B cell (primary cell): ENCODE results near the gene PTGES3L. TPM values are rescaled to one million over a fixed set of nuclear protein-coding genes. Genes with fewer than 3 reads are reported as not detected.

Source experiments
- ATAC-seq: fragments of 200-7000 bp; cut with Tn5 transposase; one replicate; pipeline ENCODE4 v1.10.0; 2021; ENCODE audit warnings: low read depth, mild to moderate bottlenecking, moderate number of reproducible peaks, moderate library complexity
- CTCF ChIA-PET: fragments of 350-600 bp; sonication (Branson Sonifier 250); formaldehyde crosslinking; loops from one replicate; lab custom pipeline; 2021; ENCODE audit warnings: antibody characterized with exemption, inconsistent platforms; lab: Charles Lee
- POLR2A ChIA-PET: fragments of 350-600 bp; sonication (Branson Sonifier 250); formaldehyde crosslinking; loops from one replicate; lab custom pipeline; 2021; ENCODE audit warnings: antibody characterized with exemption; lab: Charles Lee
- DNase-seq: peaks from one replicate; pipeline ENCODE4 v3.0.0; 2013
- H2AFZ ChIP-seq: 2 replicates; pipeline ENCODE4 v1.6.1; 2012; ENCODE audit warnings: mild to moderate bottlenecking, low read depth, low read length; ENCODE audit not compliant: insufficient read depth, poor library complexity, severe bottlenecking
- H3K27ac ChIP-seq, 2 donors: 1 replicate in 1 of 2; 2 replicates in 1 of 2; pipeline ENCODE4 v1.5.1; 2012 to 2013; ENCODE audit warnings: low read length in 2 of 2, mild to moderate bottlenecking in 2 of 2, moderate library complexity in 1 of 2
- H3K27me3 ChIP-seq, 4 experiments: fragments of 200-600 bp in 1 of 4; sonication (generic) in 1 of 4; replicated peaks in 1 of 4; 1 replicate in 2 of 4; 2 replicates in 2 of 4; pipeline versions ENCODE4 v1.6.1 to v1.7.0; 2013 to 2016; ENCODE audit warnings: low read length in 3 of 4, mild to moderate bottlenecking in 2 of 4, mixed read lengths in 1 of 4, moderate library complexity in 1 of 4; ENCODE audit not compliant: insufficient read depth in 4 of 4, control insufficient read depth in 3 of 4; ENCODE audit errors: control extremely low read depth in 1 of 4
- H3K36me3 ChIP-seq, 2 experiments: replicated peaks in 1 of 2; 1 replicate in 1 of 2; 2 replicates in 1 of 2; pipeline versions ENCODE4 v1.6.1 to v1.7.1; 2013; ENCODE audit warnings: low read length in 1 of 2; ENCODE audit not compliant: insufficient read depth in 2 of 2, control insufficient read depth in 1 of 2; ENCODE audit errors: control extremely low read depth in 1 of 2, extremely low read depth in 1 of 2
- H3K4me1 ChIP-seq, 2 donors: fragments of 200-600 bp in 1 of 2; sonication (generic) in 1 of 2; 1 replicate in 1 of 2; 2 replicates in 1 of 2; pipeline versions ENCODE4 v1.5.1 to v1.6.1; 2013 to 2017; ENCODE audit warnings: low read length in 2 of 2; ENCODE audit not compliant: control insufficient read depth in 2 of 2, insufficient read depth in 2 of 2
- H3K4me2 ChIP-seq: replicated peaks from 2 replicates; pipeline ENCODE3; 2012; ENCODE audit warnings: mild to moderate bottlenecking, low read depth, low read length; ENCODE audit not compliant: poor library complexity, severe bottlenecking
- H3K4me3 ChIP-seq, 5 experiments: fragments of 200-600 bp in 1 of 5; sonication (generic) in 1 of 5; 1 replicate in 3 of 5; 2 replicates in 2 of 5; pipeline versions ENCODE4 v1.5.1 to v1.7.0; 2011 to 2016; ENCODE audit warnings: low read length in 4 of 5, mild to moderate bottlenecking in 4 of 5, low read depth in 2 of 5, control low read depth in 1 of 5, moderate library complexity in 1 of 5; ENCODE audit not compliant: insufficient read depth in 1 of 5; ENCODE audit errors: control extremely low read depth in 1 of 5, extremely low read depth in 1 of 5
- H3K79me2 ChIP-seq: fragments of 200-600 bp; sonication (generic); one replicate; pipeline ENCODE4 v1.6.0; 2016; ENCODE audit warnings: low read length; ENCODE audit not compliant: control insufficient read depth, insufficient read depth
- H3K9ac ChIP-seq: fragments of 200-600 bp; sonication (generic); 2 replicates; pipeline ENCODE4 v1.6.1; 2017; ENCODE audit warnings: mild to moderate bottlenecking, low read length, moderate library complexity
- H3K9me3 ChIP-seq, 3 donors: one replicate each; pipeline versions ENCODE4 v1.6.1 to v1.7.1; 2013; ENCODE audit warnings: low read length in 2 of 3; ENCODE audit not compliant: control insufficient read depth in 2 of 3, insufficient read depth in 1 of 3; ENCODE audit errors: control extremely low read depth in 1 of 3
- H4K20me1 ChIP-seq: 2 replicates; pipeline ENCODE4 v1.6.0; 2012; ENCODE audit warnings: mild to moderate bottlenecking, low read length; ENCODE audit not compliant: insufficient read depth, control insufficient read depth, poor library complexity, severe bottlenecking
- H3K27ac Mint-ChIP-seq: one replicate; pipeline ENCODE4 v1.8.0; 2021; ENCODE audit warnings: mixed read lengths
- H3K27me3 Mint-ChIP-seq: one replicate; pipeline ENCODE4 v1.8.0; 2021; ENCODE audit warnings: mixed read lengths
- H3K4me1 Mint-ChIP-seq: one replicate; pipeline ENCODE4 v1.8.0; 2021; ENCODE audit warnings: mixed read lengths
- H3K4me3 Mint-ChIP-seq: one replicate; pipeline ENCODE4 v1.8.0; 2021; ENCODE audit warnings: mixed read lengths
- H3K9me3 Mint-ChIP-seq: one replicate; pipeline ENCODE4 v1.8.0; 2022; ENCODE audit warnings: mixed read lengths; ENCODE audit not compliant: insufficient read depth
- EZH2 ChIP-seq: IDR thresholded peaks from 2 replicates; pipeline ENCODE4 v1.6.1; 2012; ENCODE audit warnings: borderline replicate concordance, low read depth, mild to moderate bottlenecking, moderate library complexity, low read length; ENCODE audit not compliant: insufficient read depth, poor library complexity, severe bottlenecking
- WGBS: methylation state at CpG from one replicate; pipeline ENCODE4 v1.1.5; 2013; ENCODE audit warnings: missing lambda C conversion rate; ENCODE audit not compliant: insufficient coverage; 5-methylcytosine and 5-hydroxymethylcytosine counted together
- intact Hi-C: fragments of 100-400 bp; cut with micrococcal nuclease; formaldehyde crosslinking; loops from one replicate; pipeline ENCODE4 v1.10.0; 2022
- polyA plus RNA-seq: library from polyadenylated mRNA; depleted of rRNA; stranded (reverse); fragments of >200 nt; gene quantifications from 2 replicates; pipeline ENCODE4 v1.2.3, GENCODE V29; 2012
- total RNA-seq, 2 donors: library from RNA; stranded (reverse); fragments of 120-200 nt in 1 of 2; gene quantifications; 1 replicate in 1 of 2; 2 replicates in 1 of 2; pipeline versions ENCODE4 v1.2.3 to v1.2.4, GENCODE V29; 2013 to 2022
- TF ChIP-seq, protein P1 (sequence below): fragments of 200-600 bp; IDR thresholded peaks from one replicate; pipeline ENCODE4 v1.8.0; 2022; ENCODE audit warnings: antibody characterized with exemption, mild to moderate bottlenecking

The PTGES3L gene
- total and polyA plus RNA-seq, 2 donors (not counting 1 experiment from before 2014, with no cell fraction given), result 0.94 to 1.0 TPM

DNA sequence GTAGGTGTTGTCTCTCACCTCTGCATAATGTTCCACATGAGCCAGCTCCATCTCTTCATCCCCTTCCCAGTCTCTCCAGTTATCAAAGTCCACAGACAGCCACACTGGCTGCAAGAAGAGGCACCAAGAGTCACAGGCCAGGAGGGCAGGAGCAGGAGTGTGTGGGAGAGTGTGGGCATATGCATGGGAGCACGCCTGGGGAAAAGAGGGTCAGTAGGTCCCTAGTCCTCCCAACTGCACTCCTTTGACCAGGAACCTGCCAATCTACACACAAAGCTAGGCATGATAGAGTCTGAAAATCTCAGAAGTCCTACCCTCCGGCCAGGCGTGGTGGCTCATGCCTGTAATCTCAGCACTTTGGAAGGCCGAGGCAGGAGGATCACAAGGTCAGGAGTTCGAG lies 8.3 kb downstream of the PTGES3L start:
- Histone ChIP-seq H3K9ac (no peak overlapping the region), H3K36me3 (no peaks in the 10 kb centered on the region), H3K27ac (no peak overlapping the region), H3K79me2 (no peaks in the 10 kb centered on the region), H2AFZ (no peak overlapping the region), H4K20me1 (no peaks in the 10 kb centered on the region), H3K9me3 (no peaks in the 10 kb centered on the region), H3K4me3 (no peak overlapping the region), H3K4me1 (no peaks in the 10 kb centered on the region), H3K27me3 (no peaks in the 10 kb centered on the region), H3K4me2 (no peak overlapping the region)
- no peak overlapping the region for H3K27ac Mint-ChIP-seq
- H3K9me3 Mint-ChIP-seq, result no peaks in the 10 kb centered on the region
- POLR2A ChIA-PET, result no interaction called here
- no peak overlapping the region for H3K4me3 Mint-ChIP-seq
- intact Hi-C loops, result no loop called here
- no peaks in the 10 kb centered on the region for H3K27me3 Mint-ChIP-seq
- WGBS, result 96% methylated on average over 5 of the region's 5 CpGs
- no peak for TF ChIP-seq EZH2
- TF ChIP-seq, protein P1, sequence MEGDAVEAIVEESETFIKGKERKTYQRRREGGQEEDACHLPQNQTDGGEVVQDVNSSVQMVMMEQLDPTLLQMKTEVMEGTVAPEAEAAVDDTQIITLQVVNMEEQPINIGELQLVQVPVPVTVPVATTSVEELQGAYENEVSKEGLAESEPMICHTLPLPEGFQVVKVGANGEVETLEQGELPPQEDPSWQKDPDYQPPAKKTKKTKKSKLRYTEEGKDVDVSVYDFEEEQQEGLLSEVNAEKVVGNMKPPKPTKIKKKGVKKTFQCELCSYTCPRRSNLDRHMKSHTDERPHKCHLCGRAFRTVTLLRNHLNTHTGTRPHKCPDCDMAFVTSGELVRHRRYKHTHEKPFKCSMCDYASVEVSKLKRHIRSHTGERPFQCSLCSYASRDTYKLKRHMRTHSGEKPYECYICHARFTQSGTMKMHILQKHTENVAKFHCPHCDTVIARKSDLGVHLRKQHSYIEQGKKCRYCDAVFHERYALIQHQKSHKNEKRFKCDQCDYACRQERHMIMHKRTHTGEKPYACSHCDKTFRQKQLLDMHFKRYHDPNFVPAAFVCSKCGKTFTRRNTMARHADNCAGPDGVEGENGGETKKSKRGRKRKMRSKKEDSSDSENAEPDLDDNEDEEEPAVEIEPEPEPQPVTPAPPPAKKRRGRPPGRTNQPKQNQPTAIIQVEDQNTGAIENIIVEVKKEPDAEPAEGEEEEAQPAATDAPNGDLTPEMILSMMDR, result no peak
- CTCF ChIA-PET, result interaction anchor here (1.4 kb wide), 1 partner anchor 27 kb away, joined by 4 read pairs; the partner anchor contains the start of gene RPL27
- DNase-seq (no peak), ATAC-seq (no peak)
- H3K4me1 Mint-ChIP-seq, result peaks cover 2% of the 10 kb centered on the region

DNA sequence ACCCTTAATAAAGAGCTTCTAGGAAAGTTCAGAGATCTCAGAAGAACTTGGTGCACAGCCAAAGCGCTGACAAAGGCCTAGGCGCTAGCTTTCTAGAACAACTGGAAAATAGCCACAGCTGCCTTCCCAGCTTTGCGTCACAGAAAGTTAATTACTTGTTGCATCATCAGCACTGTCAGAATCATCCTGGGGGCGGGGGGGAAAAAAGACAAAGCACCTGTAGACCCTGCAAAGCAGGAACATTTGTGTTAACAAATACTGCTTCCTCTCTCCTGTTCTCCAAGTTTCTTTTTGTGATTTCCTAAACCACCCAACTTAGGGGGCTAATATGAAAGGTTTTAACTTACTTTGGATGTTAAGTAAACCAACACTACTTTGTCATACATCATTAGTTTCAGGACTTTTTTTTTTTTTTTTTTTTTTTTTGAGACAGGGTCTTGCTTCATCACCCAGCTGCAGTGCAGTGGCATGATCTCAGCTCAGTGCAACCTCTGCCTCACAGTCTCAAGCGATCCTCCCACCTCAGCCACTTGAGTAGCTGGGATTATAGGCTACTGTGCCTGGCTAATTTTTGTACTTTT lies 10.8 kb downstream of the PTGES3L start:
- no peak for ATAC-seq
- CTCF ChIA-PET, result interaction anchor here (0.9 kb wide), 1 partner anchor 29 kb away, joined by 4 read pairs; the partner anchor contains the start of gene RPL27

More for the DNA sequence above, 10.8 kb downstream of the PTGES3L start:
- Mint-ChIP-seq H3K27me3 (no peaks in the 10 kb centered on the region), H3K27ac (no peak overlapping the region), H3K4me3 (no peak overlapping the region), H3K9me3 (no peaks in the 10 kb centered on the region), H3K4me1 (peaks cover 7% of the 10 kb centered on the region)
- no peaks in the 10 kb centered on the region for H3K9me3 ChIP-seq
- H2AFZ ChIP-seq, result no peak overlapping the region
- peaks cover 3% of the 10 kb centered on the region for H3K79me2 ChIP-seq
- no peaks in the 10 kb centered on the region for H4K20me1 ChIP-seq
- H3K4me2 ChIP-seq, result no peak overlapping the region
- TF ChIP-seq EZH2, result no peak
- TF ChIP-seq, protein P1, result no peak
- H3K36me3 ChIP-seq, result no peaks in the 10 kb centered on the region
- DNase-seq, result no peak
- H3K27ac ChIP-seq, result no peak overlapping the region
- H3K9ac ChIP-seq, result no peak overlapping the region
- H3K4me3 ChIP-seq, result no peak overlapping the region
- POLR2A ChIA-PET, result interaction anchor here (1.5 kb wide), 1 partner anchor 28 kb away, joined by 3 read pairs; no protein-coding TSS in a partner anchor
- peaks cover 0 to 3% of the 10 kb centered on the region in 2 donors for H3K4me1 ChIP-seq
- WGBS, result 100% methylated on average over 3 of the region's 5 CpGs
- intact Hi-C loops, result no loop called here
- no peaks in the 10 kb centered on the region for H3K27me3 ChIP-seq
